Fibroblast of pulmonary artery (primary cell): Measurements from ENCODE around the gene COL24A1.
"Not testable (repeated sequence)": the region's sequence is repeated elsewhere in the genome, so short reads cannot be mapped to it uniquely, and the experiment has no call there.

Experiments used
- DNase-seq: peaks from one replicate; pipeline ENCODE4 v3.0.0-alpha.2; 2010; ENCODE audit warnings: low read depth
- H3K4me3 ChIP-seq: replicated peaks from 2 replicates; pipeline ENCODE4 v1.5.1; 2011; ENCODE audit warnings: low read depth, mild to moderate bottlenecking, control low read depth, low read length, moderate library complexity
- TF ChIP-seq, protein P1 (sequence below): IDR thresholded peaks from 2 replicates; pipeline ENCODE4 v1.5.1; 2011; ENCODE audit warnings: mild to moderate bottlenecking, control low read depth, low read length, inconsistent platforms; ENCODE audit errors: missing control alignments

Gene COL24A1

DNA sequence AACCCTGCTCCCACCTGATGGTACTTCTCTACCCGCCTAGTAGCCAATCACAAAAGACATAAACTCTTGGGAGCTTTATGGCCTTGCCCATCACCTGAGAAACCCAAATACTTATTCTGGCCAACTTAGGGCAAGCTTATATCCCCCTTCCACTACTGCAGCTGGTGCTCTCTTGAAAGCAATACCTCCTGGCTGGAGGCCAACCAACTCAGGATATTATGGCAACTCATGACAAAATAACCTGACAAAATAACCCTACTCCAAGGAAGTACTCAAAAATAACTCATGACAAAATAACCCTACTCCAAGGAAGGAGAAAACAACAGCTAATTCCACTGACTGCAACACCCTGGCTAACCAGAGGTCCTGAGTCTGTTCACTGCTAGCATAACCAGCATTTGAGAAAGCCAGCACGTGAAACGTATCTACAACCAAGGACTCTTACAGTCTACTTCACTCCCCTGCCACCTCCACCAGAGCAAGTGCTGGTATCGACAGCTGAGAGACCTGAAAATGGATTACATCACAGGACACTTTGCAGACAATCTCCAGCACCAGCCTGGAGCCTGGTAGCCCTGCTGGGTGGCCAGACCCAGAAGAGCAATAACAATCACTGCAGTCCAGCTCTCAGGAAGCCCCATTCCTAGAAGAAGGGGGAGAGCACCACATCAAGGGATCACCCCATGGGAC is 179.9 kb downstream of the COL24A1 start:
- TF ChIP-seq, protein P1, sequence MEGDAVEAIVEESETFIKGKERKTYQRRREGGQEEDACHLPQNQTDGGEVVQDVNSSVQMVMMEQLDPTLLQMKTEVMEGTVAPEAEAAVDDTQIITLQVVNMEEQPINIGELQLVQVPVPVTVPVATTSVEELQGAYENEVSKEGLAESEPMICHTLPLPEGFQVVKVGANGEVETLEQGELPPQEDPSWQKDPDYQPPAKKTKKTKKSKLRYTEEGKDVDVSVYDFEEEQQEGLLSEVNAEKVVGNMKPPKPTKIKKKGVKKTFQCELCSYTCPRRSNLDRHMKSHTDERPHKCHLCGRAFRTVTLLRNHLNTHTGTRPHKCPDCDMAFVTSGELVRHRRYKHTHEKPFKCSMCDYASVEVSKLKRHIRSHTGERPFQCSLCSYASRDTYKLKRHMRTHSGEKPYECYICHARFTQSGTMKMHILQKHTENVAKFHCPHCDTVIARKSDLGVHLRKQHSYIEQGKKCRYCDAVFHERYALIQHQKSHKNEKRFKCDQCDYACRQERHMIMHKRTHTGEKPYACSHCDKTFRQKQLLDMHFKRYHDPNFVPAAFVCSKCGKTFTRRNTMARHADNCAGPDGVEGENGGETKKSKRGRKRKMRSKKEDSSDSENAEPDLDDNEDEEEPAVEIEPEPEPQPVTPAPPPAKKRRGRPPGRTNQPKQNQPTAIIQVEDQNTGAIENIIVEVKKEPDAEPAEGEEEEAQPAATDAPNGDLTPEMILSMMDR, result no peak
- peak; percentile 23 for DNase-seq
- H3K4me3 ChIP-seq, result no peak overlapping the region

DNA sequence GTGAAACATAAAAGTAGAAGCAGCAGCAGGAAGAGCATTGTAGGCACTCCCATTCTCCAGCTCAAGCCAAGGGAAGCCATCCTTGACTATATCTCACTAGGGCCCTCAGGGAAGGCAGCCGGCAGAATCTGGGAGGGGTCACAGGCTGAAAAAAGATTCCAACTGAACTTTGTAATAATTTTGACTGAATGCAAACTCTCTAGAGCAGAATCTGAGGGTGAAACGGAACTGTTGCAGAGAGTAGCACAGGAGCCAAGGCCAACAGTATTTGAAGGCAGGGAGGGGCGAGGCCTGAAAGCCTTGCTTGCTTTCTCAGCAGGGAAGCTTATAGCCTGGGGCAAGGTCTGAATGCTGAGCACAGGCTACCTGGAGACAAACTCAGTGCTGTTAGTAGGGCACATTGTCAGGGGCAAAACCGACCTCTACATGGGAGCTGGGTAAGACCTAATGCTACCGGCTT is 180.6 kb downstream of the COL24A1 start:
- TF ChIP-seq, protein P1, result no peak
- DNase-seq, result no peak
- no peak overlapping the region for H3K4me3 ChIP-seq

DNA sequence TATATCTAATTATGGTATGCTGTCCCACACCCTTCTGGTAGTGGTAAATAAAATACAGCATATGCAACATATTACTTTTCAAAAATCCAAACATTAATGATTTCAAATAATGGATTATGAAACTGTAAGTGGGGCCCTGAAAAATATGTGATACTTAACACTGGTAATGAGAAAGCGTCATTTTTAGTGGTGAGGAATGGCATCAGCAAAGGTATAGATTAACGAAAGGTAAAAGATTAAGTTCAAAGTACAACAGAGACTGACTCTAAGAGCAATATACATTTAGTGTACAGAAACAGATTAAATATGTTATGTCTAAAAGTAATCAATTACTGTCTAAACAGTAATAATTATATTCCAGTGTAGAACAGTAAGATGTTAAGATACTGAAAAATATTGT is 194.1 kb downstream of the COL24A1 start:
- H3K4me3 ChIP-seq, result no peak overlapping the region
- TF ChIP-seq, protein P1, result no peak
- no peak for DNase-seq

DNA sequence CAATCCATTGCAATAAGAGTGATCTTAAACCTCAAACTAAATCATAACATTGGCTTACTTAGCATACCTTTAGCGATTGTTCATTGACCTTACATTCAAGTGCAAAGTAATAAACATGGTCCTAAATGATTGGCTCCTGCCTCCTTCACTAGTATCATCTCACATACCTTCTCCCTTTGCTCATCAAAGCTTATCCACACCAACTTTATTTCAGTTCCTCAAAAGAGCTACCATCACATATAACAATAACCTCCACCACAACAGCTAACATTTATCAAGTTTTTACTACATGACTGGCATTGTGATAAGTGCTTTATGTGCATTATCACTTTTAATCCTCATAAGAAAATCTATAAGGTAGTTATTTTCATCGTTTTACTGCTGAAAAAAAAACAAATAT is 198.8 kb downstream of the COL24A1 start:
- H3K4me3 ChIP-seq, result no peak overlapping the region
- TF ChIP-seq, protein P1, result no peak
- no peak for DNase-seq

DNA sequence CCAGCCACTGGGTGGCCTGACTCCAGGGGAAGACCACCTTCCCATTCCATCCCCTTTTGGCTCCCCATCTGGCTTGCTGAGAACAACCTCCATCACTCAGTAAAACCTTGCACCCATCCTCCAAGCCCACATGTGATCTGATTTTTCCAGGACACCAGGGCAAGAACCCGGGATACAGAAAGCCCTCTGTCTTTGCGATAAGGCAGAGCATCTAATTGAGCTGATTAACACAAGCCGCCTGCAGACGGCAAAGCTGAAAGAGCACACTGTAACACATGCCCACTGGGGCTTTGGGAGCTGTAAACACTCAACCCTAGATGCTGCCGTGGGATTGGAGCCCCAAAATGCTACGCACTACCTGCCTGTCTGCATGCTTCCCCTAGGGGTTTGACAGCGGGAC is 201.4 kb downstream of the COL24A1 start:
- H3K4me3 ChIP-seq, DNase-seq: not testable (repeated sequence)

DNA sequence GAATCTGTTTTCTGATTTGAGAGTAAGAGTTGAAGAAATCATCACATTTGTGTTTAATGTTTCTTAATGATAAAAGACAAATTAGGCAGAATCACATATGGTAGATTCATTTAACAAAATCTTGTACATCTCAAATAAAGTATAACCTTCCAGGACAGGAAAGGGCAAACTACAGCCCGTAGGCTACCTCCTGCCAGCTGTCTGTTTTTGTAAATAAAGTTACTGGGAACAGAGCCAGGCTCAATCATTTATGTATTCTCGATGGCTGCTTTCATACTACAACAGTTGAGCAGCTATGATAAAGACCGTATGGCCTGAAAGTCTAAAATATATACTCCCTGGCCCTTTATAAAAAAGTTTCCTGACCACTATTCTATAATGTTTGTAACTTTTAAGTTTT is 204.1 kb downstream of the COL24A1 start:
- TF ChIP-seq, protein P1, result no peak
- DNase-seq, result no peak
- H3K4me3 ChIP-seq, result no peak overlapping the region

DNA sequence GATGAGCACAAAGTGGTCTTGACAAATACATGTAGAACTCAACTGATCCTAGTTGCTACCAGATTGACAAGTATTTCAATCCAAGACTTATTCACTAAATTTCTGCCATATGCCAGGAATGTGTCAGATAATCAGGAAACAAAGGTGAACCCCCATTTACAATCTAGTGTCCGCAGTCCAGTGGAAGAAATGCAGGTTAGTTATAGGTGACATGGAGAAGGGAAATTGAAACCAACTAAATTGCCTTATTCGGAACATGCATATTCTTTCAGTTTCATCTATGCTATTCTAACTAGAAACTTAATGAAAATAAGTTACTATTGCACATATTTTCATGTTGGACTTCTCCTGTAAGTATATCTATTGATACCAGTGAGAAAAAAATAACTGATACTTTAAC is 209.4 kb downstream of the COL24A1 start:
- no peak overlapping the region for H3K4me3 ChIP-seq
- no peak for DNase-seq
- TF ChIP-seq, protein P1, result no peak
